Esophagus muscularis mucosa (tissue), 4 donors: ENCODE data around the gene PPP2R5D.

Experiments used
- EP300 ChIP-seq: sonication (generic); formaldehyde crosslinking; IDR thresholded peaks from one replicate; pipeline ENCODE4 v1.6.1; 2017; ENCODE audit warnings: antibody characterized with exemption
- POLR2A ChIP-seq: fragments of 450-650 bp; IDR thresholded peaks from one replicate; pipeline ENCODE4 v1.6.1; 2017; ENCODE audit warnings: antibody characterized with exemption, moderate library complexity, mild to moderate bottlenecking, low read depth
- POLR2AphosphoS5 ChIP-seq, 2 donors: sonication (generic); formaldehyde crosslinking; IDR thresholded peaks; one replicate each; pipeline ENCODE4 v1.6.1; 2017; ENCODE audit warnings: antibody characterized with exemption in 2 of 2
- TF ChIP-seq, protein P1 (sequence below), 3 experiments: fragments of 200-600 bp in 2 of 3; fragments of 450-650 bp in 1 of 3; sonication (generic) in 2 of 3; IDR thresholded peaks; one replicate each; pipeline ENCODE4 v1.5.1; 2017 to 2019; ENCODE audit warnings: antibody characterized with exemption in 3 of 3, mild to moderate bottlenecking in 2 of 3, moderate library complexity in 1 of 3

DNA sequence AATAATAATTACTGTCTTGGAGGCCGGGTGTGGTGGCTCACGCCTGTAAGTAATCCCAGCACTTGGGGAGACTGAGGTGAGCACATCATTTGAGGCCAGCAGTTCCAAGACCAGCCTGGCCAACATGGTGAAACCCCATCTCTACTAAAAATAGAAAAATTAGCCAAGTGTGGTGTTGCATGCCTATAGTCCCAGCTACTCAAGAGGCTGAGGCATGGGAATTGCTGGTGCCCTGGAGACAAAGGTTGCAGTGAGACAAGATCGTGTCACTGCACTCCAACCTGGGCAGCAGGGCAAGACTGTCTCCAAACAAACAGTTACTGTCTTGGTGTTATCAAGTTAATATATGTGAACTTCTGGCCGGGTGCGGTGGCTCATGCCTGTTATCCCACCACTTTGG is 42.0 kb downstream of the PPP2R5D start:
- TF ChIP-seq POLR2AphosphoS5 (IDR thresholded peaks at IDR 0.05) (no peak), EP300 (no peak), POLR2A (no peak)
- TF ChIP-seq, protein P1, sequence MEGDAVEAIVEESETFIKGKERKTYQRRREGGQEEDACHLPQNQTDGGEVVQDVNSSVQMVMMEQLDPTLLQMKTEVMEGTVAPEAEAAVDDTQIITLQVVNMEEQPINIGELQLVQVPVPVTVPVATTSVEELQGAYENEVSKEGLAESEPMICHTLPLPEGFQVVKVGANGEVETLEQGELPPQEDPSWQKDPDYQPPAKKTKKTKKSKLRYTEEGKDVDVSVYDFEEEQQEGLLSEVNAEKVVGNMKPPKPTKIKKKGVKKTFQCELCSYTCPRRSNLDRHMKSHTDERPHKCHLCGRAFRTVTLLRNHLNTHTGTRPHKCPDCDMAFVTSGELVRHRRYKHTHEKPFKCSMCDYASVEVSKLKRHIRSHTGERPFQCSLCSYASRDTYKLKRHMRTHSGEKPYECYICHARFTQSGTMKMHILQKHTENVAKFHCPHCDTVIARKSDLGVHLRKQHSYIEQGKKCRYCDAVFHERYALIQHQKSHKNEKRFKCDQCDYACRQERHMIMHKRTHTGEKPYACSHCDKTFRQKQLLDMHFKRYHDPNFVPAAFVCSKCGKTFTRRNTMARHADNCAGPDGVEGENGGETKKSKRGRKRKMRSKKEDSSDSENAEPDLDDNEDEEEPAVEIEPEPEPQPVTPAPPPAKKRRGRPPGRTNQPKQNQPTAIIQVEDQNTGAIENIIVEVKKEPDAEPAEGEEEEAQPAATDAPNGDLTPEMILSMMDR (IDR thresholded peaks at IDR 0.05): no peak
